DMS153 treated with DMSO at 0.1 percent for 48 hours (cell line): ENCODE measurements around the gene YIPF5.

Source experiments
- DNase-seq: peaks from one replicate; lab custom pipeline; 2025; ENCODE audit not compliant: unreplicated experiment; lab: John Stamatoyannopoulos, UW

The YIPF5 gene

DNA sequence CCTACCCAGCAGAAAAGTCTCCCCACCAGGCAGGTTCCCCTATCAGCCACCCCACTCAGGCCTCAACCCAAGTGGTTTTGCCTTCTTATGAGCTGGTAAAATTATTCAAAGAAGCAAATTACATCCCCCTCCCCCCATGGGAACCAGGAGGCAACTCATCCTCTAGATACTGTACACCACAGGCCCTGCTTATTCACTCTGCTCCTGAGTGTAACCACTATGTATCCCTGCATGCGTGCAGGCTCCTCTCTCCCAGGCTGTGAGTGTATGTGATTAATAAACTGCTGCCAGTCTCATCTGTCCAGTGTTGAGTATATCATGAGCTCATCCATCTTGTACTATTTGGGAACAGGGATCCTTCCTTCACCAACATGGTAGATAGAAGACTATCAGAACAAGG lies 8.8 kb upstream of the YIPF5 start:
- DNase-seq, result no peak

- no peak for DNase-seq
Measured at GRCh38 chr5:144177548-144177947, 7.1 kb upstream of the YIPF5 start.

DNA sequence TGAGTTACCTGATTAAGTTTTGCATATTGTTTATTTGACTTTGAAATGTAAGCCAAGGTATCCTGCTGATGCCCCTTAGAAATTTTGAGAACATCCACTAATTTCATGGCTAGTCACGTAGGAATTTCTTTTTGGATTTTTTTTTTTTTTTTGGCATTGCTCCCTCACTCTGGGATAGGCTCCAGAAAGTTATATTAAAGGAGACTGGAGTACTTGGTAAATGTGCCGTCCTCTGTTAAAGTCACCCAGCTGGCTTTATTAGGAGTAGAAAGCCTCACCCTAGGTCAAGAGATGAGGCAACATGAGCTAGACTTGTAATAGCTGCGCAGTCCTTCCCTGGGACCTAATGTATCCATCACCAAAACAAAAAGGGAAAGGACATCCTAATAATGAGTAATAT lies 3.3 kb upstream of the YIPF5 start:
- no peak for DNase-seq

DNA sequence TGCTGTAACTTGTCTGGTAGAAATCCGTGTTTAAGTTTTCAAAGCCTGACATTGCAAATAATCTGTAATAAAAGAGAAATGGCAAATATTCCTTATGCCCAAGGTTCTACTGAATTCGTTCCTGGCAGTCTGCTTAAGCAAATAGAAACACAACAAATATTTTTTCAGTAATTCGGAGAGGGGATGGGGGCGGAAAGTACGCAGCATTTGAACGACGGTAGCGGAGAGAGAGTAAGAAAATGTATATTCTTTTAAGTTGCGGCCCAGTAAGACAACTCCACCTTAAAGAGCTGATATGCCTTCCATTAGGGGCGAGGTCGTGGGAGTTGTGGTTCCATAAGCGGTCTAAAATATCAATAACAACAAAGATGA lies 569 bp downstream of the YIPF5 start:
- no peak for DNase-seq

DNA sequence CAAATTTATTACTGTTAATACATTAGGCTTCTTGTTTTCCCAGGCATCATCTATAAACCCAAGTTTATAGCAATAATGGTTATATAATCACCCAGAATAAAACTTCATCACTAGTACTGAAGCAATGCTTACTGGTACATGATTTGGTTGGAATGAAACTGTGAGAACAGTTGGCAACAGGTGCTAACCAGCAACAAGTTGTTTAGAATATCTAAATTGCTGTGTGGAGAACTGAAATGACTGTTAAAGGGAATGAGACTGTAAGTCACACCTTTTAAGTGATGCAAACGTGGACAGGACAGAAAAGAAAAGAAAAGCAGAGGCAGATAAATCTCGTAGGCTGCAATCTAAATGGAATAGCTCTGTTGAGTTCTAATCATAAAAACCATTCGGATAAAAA lies 2.5 kb downstream of the YIPF5 start:
- no peak for DNase-seq

GRCh38 chr5:144166696-144167095 lies 3.8 kb downstream of the YIPF5 start:
- no peak for DNase-seq

DNA sequence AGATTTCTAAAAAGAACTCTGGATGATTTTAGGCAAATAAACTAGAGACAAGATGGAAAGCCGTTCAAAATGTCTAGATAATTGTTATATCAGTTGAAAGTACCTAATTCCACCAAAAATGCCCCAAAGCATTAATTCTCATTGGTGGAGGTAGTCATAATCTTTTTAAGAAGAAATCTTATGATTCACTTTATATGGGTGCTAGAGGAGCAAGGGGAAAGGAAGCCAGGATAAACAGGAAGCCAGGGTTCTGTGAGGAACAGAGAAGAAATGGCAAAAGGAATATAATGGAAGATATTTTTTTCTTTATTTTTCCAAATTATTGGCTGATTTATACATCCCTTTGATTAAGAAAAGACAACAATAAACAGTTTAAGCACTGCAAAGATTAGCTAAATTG lies 7.8 kb downstream of the YIPF5 start:
- DNase-seq, result no peak

DNA sequence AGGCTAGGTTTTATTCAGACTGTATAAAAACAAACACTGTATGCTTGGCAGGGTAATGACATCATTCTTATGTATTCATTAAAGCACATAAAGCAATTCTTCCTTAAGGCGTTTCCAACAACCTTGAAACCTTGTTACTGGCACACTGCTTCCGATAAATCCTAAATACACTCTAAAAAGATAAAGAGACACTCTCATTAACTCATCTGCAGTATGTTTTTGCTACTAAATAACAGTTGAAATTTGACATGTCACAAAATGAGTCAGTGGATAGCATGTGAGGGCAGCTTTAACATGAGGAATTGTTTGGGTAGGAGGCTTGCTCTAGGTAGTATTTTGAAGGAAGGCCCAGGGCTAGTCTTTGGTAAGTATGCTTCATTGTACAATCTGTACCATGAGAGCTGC lies 13.7 kb downstream of the YIPF5 start:
- no peak for DNase-seq

- DNase-seq, result no peak
Measured at GRCh38 chr5:144151026-144151425, 19.4 kb downstream of the YIPF5 start.

DNA sequence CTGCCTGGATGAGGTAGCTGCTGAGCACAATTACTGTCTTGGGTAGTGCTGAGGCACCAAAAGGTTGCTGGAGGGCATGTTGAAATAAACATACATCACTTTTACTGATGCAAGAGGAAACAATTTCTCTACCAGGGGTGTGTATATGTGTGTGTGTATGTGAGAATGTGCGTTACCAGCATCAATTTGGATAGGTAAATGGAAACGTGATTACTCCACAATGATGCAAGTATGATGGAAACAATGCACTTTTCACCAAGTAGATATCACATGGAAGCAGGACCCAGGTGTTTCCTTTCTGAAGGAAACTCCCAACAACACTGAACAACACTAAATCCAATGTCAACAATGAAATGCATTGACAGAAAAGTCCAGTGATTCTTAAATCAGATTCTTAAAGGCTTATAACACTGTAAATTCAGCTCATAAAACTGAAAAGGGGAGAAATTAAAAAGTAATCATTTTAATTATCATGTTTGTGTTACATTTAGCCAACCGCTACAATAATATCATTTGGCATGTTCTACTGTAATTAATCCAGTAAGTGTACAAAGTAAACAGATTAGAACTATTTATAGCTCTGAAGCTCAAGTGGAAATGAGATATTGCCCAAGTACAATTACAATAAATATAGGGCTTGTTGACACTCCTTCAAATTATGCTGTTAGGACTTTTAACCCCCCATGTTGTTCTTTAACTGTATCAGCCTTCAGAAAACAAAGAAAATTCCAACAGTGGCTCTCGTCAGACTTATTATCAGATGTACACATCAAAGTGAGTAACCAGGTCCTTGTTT lies 25.3 kb downstream of the YIPF5 start:
- no peak for DNase-seq

- DNase-seq, result no peak
Measured at GRCh38 chr5:144143625-144144024, 26.8 kb downstream of the YIPF5 start.

GRCh38 chr5:144142824-144143162 lies 27.7 kb downstream of the YIPF5 start:
- no peak for DNase-seq

- peak; percentile 43 for DNase-seq
Measured at GRCh38 chr5:144142139-144142823, 28.2 kb downstream of the YIPF5 start.

- DNase-seq, result no peak
Measured at GRCh38 chr5:144141585-144141984, 28.9 kb downstream of the YIPF5 start.

DNA sequence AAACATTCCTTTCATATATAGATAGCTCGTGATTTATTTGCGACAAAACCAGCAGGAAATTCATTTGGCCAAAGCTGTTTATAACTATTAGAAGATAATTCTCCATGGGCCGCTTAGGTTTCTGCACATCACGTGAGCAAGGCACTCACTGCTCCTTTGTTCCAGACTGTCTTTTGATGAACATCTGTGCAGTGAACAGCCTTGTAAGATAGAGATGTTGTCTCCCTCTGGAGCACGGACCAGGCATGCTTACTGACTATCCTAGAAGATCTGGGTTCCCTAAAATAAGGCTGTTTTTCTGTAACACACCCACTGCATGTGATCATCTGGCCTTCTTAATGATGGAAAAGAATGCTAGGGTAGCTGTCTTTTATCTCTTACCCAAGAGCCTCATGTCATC lies 30.9 kb downstream of the YIPF5 start:
- DNase-seq, result no peak

GRCh38 chr5:144135113-144135762 lies 35.2 kb downstream of the YIPF5 start:
- no peak for DNase-seq

GRCh38 chr5:144134194-144134826 lies 36.1 kb downstream of the YIPF5 start:
- no peak for DNase-seq

DNA sequence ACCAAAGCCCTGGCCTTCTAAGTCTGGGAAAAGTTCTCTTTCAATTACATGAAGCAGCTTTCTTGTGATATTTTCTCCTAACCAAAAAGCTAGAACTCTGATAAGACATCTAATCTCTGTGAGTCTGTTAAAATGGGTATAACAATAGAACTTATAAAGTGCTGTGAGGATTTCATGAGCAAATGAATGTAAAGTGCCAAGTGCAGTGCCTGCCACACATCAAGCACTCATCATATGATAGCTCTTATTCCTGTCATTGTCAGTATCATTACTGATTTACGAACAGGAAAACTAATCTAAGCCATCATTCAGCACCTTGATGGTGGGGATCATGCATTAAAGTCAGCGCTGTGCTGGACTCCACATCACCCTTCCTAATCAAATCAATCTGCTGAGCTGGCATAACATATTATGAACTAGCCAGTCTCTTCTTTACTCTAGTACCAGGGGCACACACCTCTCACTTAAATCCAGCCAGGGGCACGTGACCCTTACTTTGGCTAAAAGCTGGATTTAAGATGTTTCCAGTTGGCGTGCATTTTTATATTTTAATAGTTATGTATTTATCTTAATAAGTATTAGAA lies 37.3 kb downstream of the YIPF5 start:
- DNase-seq, result no peak

DNA sequence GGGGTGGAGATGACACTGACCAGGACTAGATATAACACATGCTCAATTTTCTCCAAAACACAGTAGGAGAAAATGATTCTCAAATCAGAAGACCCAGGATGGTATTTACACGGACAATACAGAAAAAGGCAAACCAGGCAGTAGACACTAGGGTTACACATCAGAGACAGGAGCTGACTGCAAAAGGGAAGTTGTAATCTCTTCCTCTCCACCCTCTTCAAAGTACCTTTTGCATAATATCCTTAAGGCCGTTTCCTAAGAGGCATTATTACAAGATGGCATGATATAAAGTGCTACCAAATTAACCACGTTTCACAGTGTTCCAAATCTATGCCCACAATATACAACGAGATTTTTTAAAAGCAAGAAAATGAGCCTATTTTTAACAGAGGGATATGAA lies 39.2 kb downstream of the YIPF5 start:
- DNase-seq, result no peak

GRCh38 chr5:144130306-144130705 lies 40.2 kb downstream of the YIPF5 start:
- DNase-seq, result no peak

GRCh38 chr5:144128844-144129243 lies 41.6 kb downstream of the YIPF5 start:
- no peak for DNase-seq

- DNase-seq, result no peak
Measured at GRCh38 chr5:144126707-144127106, 43.8 kb downstream of the YIPF5 start.
